Ovary (tissue), 3 donors: Measurements from ENCODE around the gene LTF.

Experiments used
- POLR2A ChIP-seq: fragments of 450-650 bp; IDR thresholded peaks from one replicate; pipeline ENCODE4 v1.6.1; 2017; ENCODE audit warnings: antibody characterized with exemption, mild to moderate bottlenecking, moderate library complexity
- TF ChIP-seq, protein P1 (sequence below), 3 donors: fragments of 450-650 bp in 2 of 3; fragments of 200-600 bp in 1 of 3; IDR thresholded peaks; one replicate each; pipeline versions ENCODE4 v1.5.1 to v1.8.0; 2016 to 2022; ENCODE audit warnings: antibody characterized with exemption in 3 of 3, mild to moderate bottlenecking in 1 of 3
- donor health status: DM: no; HTN: no; CAD: no.

DNA sequence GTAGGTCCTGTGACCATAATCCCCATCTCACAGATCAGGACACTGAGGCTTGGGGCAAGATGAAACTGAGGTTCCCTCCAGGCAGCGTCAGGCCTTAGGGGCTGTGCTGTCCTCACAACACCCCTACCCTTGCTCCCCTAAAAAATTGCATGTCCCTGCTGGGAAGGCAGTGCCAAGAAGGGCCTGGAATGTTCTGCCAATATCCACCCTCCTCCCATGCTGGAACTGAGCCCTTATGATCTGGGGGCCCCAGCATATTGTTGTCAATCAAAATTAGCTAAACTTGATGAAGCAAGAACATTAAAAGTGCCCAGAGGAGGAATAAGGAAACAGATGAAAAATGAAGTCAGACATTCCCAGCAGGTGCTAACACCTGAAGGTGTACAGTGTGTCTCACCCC, 19.7 kb upstream of the LTF start:
- TF ChIP-seq, protein P1, sequence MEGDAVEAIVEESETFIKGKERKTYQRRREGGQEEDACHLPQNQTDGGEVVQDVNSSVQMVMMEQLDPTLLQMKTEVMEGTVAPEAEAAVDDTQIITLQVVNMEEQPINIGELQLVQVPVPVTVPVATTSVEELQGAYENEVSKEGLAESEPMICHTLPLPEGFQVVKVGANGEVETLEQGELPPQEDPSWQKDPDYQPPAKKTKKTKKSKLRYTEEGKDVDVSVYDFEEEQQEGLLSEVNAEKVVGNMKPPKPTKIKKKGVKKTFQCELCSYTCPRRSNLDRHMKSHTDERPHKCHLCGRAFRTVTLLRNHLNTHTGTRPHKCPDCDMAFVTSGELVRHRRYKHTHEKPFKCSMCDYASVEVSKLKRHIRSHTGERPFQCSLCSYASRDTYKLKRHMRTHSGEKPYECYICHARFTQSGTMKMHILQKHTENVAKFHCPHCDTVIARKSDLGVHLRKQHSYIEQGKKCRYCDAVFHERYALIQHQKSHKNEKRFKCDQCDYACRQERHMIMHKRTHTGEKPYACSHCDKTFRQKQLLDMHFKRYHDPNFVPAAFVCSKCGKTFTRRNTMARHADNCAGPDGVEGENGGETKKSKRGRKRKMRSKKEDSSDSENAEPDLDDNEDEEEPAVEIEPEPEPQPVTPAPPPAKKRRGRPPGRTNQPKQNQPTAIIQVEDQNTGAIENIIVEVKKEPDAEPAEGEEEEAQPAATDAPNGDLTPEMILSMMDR (IDR thresholded peaks at IDR 0.05): no peak
- TF ChIP-seq POLR2A: no peak
